ENCODE measurements around the gene TRMT112. TPM values are rescaled to one million over a fixed set of nuclear protein-coding genes. Genes with fewer than 3 reads are reported as not detected.
"Not testable (repeated sequence)": the region's sequence is repeated elsewhere in the genome, so short reads cannot be mapped to it uniquely, and the experiment has no call there.

TRMT112 gene
- total RNA-seq, 2 donors from 2014 or later: 170 to 223 TPM

DNA sequence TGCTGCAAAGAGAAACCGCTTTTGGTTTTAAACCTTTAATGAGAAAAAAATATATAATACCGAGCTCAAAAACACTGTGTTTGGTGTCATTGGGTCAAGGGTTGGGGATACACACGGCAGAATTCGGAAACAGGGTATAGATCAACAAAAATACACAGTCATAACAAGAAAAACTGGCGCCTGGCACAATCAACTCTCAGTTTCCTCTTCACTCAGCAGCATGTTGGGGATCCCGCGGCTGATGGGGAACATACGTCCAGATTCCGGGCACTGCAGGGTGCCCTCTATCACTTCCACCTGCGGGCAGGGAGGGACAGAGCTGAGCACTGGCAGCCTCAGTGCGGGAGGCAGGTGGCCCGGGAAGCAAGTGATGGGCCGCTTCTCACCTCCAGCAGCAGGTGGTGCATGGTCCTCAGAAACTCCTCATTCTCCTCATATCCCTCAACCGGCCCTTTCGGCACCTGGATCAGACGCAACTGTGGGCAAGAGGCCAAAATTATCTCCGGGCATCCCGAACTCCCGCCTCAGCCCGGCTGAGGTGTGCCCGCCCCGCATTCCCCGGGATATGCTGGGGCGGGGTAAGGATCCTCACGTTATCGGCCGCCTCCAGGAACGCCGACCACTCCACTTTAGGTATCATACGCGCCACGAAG lies 561 bp downstream of the TRMT112 start:
- intact Hi-C loops (cut with DNase I): no loop called here
- ATAC-seq: no peak
- H3K4me3 ChIP-seq: peak overlapping the region; percentile 49 to 93
- TF ChIP-seq POLR2A (IDR thresholded peaks at IDR 0.05): no peak
- TF ChIP-seq, protein P1, sequence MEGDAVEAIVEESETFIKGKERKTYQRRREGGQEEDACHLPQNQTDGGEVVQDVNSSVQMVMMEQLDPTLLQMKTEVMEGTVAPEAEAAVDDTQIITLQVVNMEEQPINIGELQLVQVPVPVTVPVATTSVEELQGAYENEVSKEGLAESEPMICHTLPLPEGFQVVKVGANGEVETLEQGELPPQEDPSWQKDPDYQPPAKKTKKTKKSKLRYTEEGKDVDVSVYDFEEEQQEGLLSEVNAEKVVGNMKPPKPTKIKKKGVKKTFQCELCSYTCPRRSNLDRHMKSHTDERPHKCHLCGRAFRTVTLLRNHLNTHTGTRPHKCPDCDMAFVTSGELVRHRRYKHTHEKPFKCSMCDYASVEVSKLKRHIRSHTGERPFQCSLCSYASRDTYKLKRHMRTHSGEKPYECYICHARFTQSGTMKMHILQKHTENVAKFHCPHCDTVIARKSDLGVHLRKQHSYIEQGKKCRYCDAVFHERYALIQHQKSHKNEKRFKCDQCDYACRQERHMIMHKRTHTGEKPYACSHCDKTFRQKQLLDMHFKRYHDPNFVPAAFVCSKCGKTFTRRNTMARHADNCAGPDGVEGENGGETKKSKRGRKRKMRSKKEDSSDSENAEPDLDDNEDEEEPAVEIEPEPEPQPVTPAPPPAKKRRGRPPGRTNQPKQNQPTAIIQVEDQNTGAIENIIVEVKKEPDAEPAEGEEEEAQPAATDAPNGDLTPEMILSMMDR (IDR thresholded peaks at IDR 0.05): peak in 1 of 7 experiments; percentile 32
- DNase-seq: peak; percentile 45 to 67 (median 54)
- peak overlapping the region; percentile 92 to 99 (median 98) for H3K27ac ChIP-seq
- WGBS, 2 donors: 3 to 10% methylated on average over 9 to 32 of the region's 32 CpGs
- peaks cover 42% of the 10 kb centered on the region for H3K4me1 ChIP-seq
- no peaks in the 10 kb centered on the region for H3K9me3 ChIP-seq
- no peaks in the 10 kb centered on the region for H3K27me3 ChIP-seq
- peaks cover 0 to 3% of the 10 kb centered on the region in 2 donors for H3K36me3 ChIP-seq (replicated peaks in 1 of 2; ENCODE audit: insufficient read depth in 1 of 2, low read depth in 2 of 2)

GRCh38 chr11:64315667-64316526 lies 1.5 kb downstream of the TRMT112 start:
- WGBS, 2 donors: 79% methylated on average over 17 to 23 of the region's 25 CpGs
- H3K4me3 ChIP-seq; H3K9me3 ChIP-seq; intact Hi-C loops (cut with DNase I); DNase-seq; ATAC-seq; H3K27me3 ChIP-seq; H3K36me3 ChIP-seq (replicated peaks in 1 of 2; ENCODE audit: insufficient read depth in 1 of 2, low read depth in 2 of 2): not testable (repeated sequence)
- peaks cover 33% of the 10 kb centered on the region for H3K4me1 ChIP-seq
- peak overlapping the region in 1 of 4 donors; percentile 97 for H3K27ac ChIP-seq

DNA sequence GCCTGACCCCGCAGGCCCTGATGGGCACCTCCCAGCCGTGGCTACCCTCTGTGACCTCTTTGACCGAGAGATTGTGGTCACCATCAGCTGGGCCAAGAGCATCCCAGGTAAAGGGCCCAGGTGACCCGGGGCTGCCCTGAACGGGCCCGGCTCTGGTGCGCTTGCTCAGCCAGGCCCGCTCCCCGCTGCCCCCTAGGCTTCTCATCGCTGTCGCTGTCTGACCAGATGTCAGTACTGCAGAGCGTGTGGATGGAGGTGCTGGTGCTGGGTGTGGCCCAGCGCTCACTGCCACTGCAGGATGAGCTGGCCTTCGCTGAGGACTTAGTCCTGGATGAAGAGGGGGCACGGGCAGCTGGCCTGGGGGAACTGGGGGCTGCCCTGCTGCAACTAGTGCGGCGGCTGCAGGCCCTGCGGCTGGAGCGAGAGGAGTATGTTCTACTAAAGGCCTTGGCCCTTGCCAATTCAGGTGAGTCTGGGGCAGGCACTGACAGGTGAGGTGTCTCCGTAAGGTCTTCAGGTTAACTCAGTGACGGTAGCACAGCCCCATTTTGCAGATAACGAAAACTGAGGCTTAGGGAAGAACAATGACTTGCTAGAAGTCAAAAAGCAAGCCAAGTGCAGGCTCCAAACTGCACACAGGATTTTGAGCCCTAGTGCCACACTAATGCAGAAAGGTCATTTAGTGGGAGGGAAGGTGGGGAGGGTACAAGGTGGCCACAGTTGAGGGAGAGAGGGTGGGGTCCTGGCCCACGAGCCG lies 2.4 kb downstream of the TRMT112 start:
- DNase-seq: peak in 1 of 4 donors; percentile 15

GRCh38 chr11:64314146-64314804 lies 3.1 kb downstream of the TRMT112 start:
- H3K36me3 ChIP-seq (replicated peaks in 1 of 2; ENCODE audit: insufficient read depth in 1 of 2, low read depth in 2 of 2): peaks cover 0 to 3% of the 10 kb centered on the region in 2 donors
- H3K27me3 ChIP-seq: no peaks in the 10 kb centered on the region
- TF ChIP-seq, protein P1 (IDR thresholded peaks at IDR 0.05): no peak
- TF ChIP-seq POLR2A (IDR thresholded peaks at IDR 0.05): no peak
- H3K4me1 ChIP-seq: peaks cover 17% of the 10 kb centered on the region
- DNase-seq (no peak), ATAC-seq (no peak)
- intact Hi-C loops (cut with DNase I): no loop called here
- WGBS, 2 donors: 75 to 77% methylated on average over 13 to 17 of the region's 19 CpGs
- H3K27ac ChIP-seq: peak overlapping the region in 2 of 4 donors; percentile 8 to 43
- no peaks in the 10 kb centered on the region for H3K9me3 ChIP-seq
- H3K4me3 ChIP-seq: no peak overlapping the region

More for the DNA sequence above, 2.4 kb downstream of the TRMT112 start:
- Histone ChIP-seq H3K4me1 (peaks cover 24% of the 10 kb centered on the region), H3K27ac (peak overlapping the region in 1 of 4 donors; percentile 43), H3K36me3 (replicated peaks in 1 of 2; ENCODE audit: insufficient read depth in 1 of 2, low read depth in 2 of 2) (peaks cover 0 to 3% of the 10 kb centered on the region in 2 donors), H3K9me3 (no peaks in the 10 kb centered on the region), H3K27me3 (no peaks in the 10 kb centered on the region), H3K4me3 (no peak overlapping the region)
- TF ChIP-seq, protein P1 (IDR thresholded peaks at IDR 0.05): no peak
- TF ChIP-seq POLR2A (IDR thresholded peaks at IDR 0.05): no peak
- 89 to 93% methylated on average over 14 to 24 of the region's 24 CpGs for WGBS, 2 donors
- no peak for ATAC-seq
- intact Hi-C loops (cut with DNase I): no loop called here

Data from body of pancreas (tissue), 4 donors.